IMR-90 (cell line): ENCODE results near the gene ERCC1. TPM values are rescaled to one million over a fixed set of nuclear protein-coding genes. Genes with fewer than 3 reads are reported as not detected.
A peak's percentile ranks its signal among the peaks of the same experiment; 100 is the strongest.

Source experiments
- ATAC-seq: fragments of 200-7000 bp; cut with Tn5 transposase; 2 replicates; pipeline ENCODE4 v1.9.1; 2020; ENCODE audit warnings: low read depth, mild to moderate bottlenecking, moderate library complexity
- BruUV-seq: library from RNA; stranded (reverse); fragments of 400-500 nt; replicated peaks from 2 replicates; lab custom pipeline; 2021; lab: Mats Ljungman, UMichigan
- CTCF ChIA-PET: fragments of 300-600 bp; formaldehyde crosslinking; extraction: SDS; loops from one replicate; lab custom pipeline; 2021; ENCODE audit warnings: antibody characterized with exemption; lab: Yijun Ruan, JAX
- POLR2A ChIA-PET: fragments of 300-600 bp; sonication (Branson Sonifier 250); formaldehyde crosslinking; loops from one replicate; lab custom pipeline; 2022; ENCODE audit warnings: antibody characterized with exemption; ENCODE audit not compliant: unreplicated experiment; lab: Charles Lee
- DNase-seq: peaks from one replicate; pipeline ENCODE4 v3.0.0; 2013
- H2AFZ ChIP-seq: replicated peaks from 2 replicates; pipeline ENCODE3; 2013; ENCODE audit warnings: low read length, mild to moderate bottlenecking; ENCODE audit not compliant: poor library complexity
- H2AK5ac ChIP-seq: 2 replicates; pipeline ENCODE4 v1.6.1; 2013; ENCODE audit warnings: low read depth, low read length, inconsistent platforms
- H2AK9ac ChIP-seq: replicated peaks from 2 replicates; pipeline ENCODE3; 2013; ENCODE audit warnings: mild to moderate bottlenecking, low read depth, low read length, moderate library complexity; ENCODE audit not compliant: poor library complexity
- H2BK120ac ChIP-seq: 2 replicates; pipeline ENCODE4 v1.6.1; 2013; ENCODE audit warnings: low read depth, low read length, inconsistent platforms
- H2BK15ac ChIP-seq: 3 replicates; pipeline ENCODE4 v1.6.1; 2013; ENCODE audit warnings: low read depth, low read length, inconsistent platforms
- H2BK20ac ChIP-seq: 2 replicates; pipeline ENCODE4 v1.6.1; 2013; ENCODE audit warnings: low read depth, mild to moderate bottlenecking, inconsistent platforms, low read length, moderate library complexity
- H2BK5ac ChIP-seq: 2 replicates; pipeline ENCODE4 v1.6.1; 2013; ENCODE audit warnings: mild to moderate bottlenecking, low read depth, low read length, inconsistent platforms; ENCODE audit not compliant: poor library complexity, severe bottlenecking
- H3K14ac ChIP-seq: replicated peaks from 2 replicates; pipeline ENCODE4 v1.6.1; 2013; ENCODE audit warnings: low read depth, low read length, inconsistent platforms
- H3K18ac ChIP-seq: 2 replicates; pipeline ENCODE4 v1.6.1; 2013; ENCODE audit warnings: low read depth, low read length, control low read depth
- H3K23ac ChIP-seq: 2 replicates; pipeline ENCODE4 v1.6.1; 2013; ENCODE audit warnings: low read depth, low read length, inconsistent platforms
- H3K27ac ChIP-seq: 2 replicates; pipeline ENCODE4 v1.5.1; 2013; ENCODE audit warnings: mild to moderate bottlenecking, control low read depth, low read length; ENCODE audit not compliant: insufficient read depth
- H3K27me3 ChIP-seq: 2 replicates; pipeline ENCODE4 v1.6.1; 2013; ENCODE audit warnings: low read length; ENCODE audit not compliant: control insufficient read depth, insufficient read depth
- H3K36me3 ChIP-seq: 2 replicates; pipeline ENCODE4 v1.6.1; 2013; ENCODE audit warnings: low read length, mixed read lengths; ENCODE audit not compliant: control insufficient read depth, insufficient read depth
- H3K4ac ChIP-seq: 2 replicates; pipeline ENCODE4 v1.6.1; 2013; ENCODE audit warnings: low read depth, low read length, inconsistent platforms
- H3K4me1 ChIP-seq: 2 replicates; pipeline ENCODE4 v1.6.1; 2013; ENCODE audit warnings: low read length, mixed read lengths; ENCODE audit not compliant: control insufficient read depth, insufficient read depth
- H3K4me2 ChIP-seq: 2 replicates; pipeline ENCODE4 v1.6.1; 2013; ENCODE audit warnings: low read depth, mild to moderate bottlenecking, control low read depth, low read length, moderate library complexity
- H3K4me3 ChIP-seq: 2 replicates; pipeline ENCODE4 v1.5.1; 2013; ENCODE audit warnings: low read depth, mild to moderate bottlenecking, control low read depth, low read length, moderate library complexity; ENCODE audit not compliant: insufficient read depth
- H3K56ac ChIP-seq: 2 replicates; pipeline ENCODE4 v1.6.1; 2013; ENCODE audit warnings: low read length, inconsistent platforms; ENCODE audit not compliant: insufficient read depth; ENCODE audit errors: extremely low read depth
- H3K79me1 ChIP-seq, 2 experiments: 2 replicates each; pipeline ENCODE4 v1.6.1; 2013; ENCODE audit warnings: low read length in 2 of 2, inconsistent platforms in 1 of 2, low read depth in 1 of 2
- H3K9ac ChIP-seq: 2 replicates; pipeline ENCODE4 v1.6.1; 2013; ENCODE audit warnings: low read depth, low read length, control low read depth
- H3K9me1 ChIP-seq: 2 replicates; pipeline ENCODE4 v1.6.1; 2013; ENCODE audit warnings: low read length, inconsistent platforms; ENCODE audit not compliant: insufficient read depth
- H3K9me3 ChIP-seq: 2 replicates; pipeline ENCODE4 v1.6.1; 2013; ENCODE audit warnings: low read length; ENCODE audit not compliant: control insufficient read depth, insufficient read depth
- H4K20me1 ChIP-seq: 2 replicates; pipeline ENCODE4 v1.6.1; 2013; ENCODE audit warnings: low read length, inconsistent platforms; ENCODE audit not compliant: insufficient read depth
- H4K5ac ChIP-seq: 2 replicates; pipeline ENCODE4 v1.6.1; 2013; ENCODE audit warnings: mild to moderate bottlenecking, low read depth, low read length, control low read depth
- H4K8ac ChIP-seq, 2 experiments: 2 replicates each; pipeline ENCODE4 v1.6.1; 2013; ENCODE audit warnings: low read depth in 2 of 2, low read length in 2 of 2, control low read depth in 1 of 2, inconsistent platforms in 1 of 2
- H4K91ac ChIP-seq: 2 replicates; pipeline ENCODE4 v1.6.1; 2013; ENCODE audit warnings: low read depth, low read length, inconsistent platforms; ENCODE audit not compliant: insufficient read depth
- BHLHE40 ChIP-seq: fragments of 150-350 bp; IDR thresholded peaks from 2 replicates; pipeline ENCODE4 v1.6.1; 2016; ENCODE audit warnings: mild to moderate bottlenecking, low read depth, low read length
- CEBPB ChIP-seq: IDR thresholded peaks from 2 replicates; pipeline ENCODE4 v1.6.1; 2012; ENCODE audit warnings: low read depth, low read length, improper control_type of control experiment
- CHD1 ChIP-seq: IDR thresholded peaks from 2 replicates; pipeline ENCODE4 v1.6.1; 2012; ENCODE audit warnings: low read depth, low read length, improper control_type of control experiment
- MAFK ChIP-seq: IDR thresholded peaks from 2 replicates; pipeline ENCODE4 v1.6.1; 2012; ENCODE audit warnings: low read depth, low read length, improper control_type of control experiment
- MAZ ChIP-seq: IDR thresholded peaks from 2 replicates; pipeline ENCODE4 v1.6.1; 2012; ENCODE audit warnings: low read depth, mild to moderate bottlenecking, low read length, improper control_type of control experiment, moderate library complexity, borderline replicate concordance
- MXI1 ChIP-seq: IDR thresholded peaks from 2 replicates; pipeline ENCODE4 v1.6.1; 2012; ENCODE audit warnings: low read depth, mild to moderate bottlenecking, low read length, moderate library complexity, borderline replicate concordance
- NFE2L2 ChIP-seq: fragments of 150-350 bp; IDR thresholded peaks from 2 replicates; pipeline ENCODE4 v1.6.1; 2016; ENCODE audit warnings: low read depth, mild to moderate bottlenecking, low read length
- RAD21 ChIP-seq: IDR thresholded peaks from 2 replicates; pipeline ENCODE4 v1.6.1; 2012; ENCODE audit warnings: low read length, improper control_type of control experiment
- RCOR1 ChIP-seq: IDR thresholded peaks from 2 replicates; pipeline ENCODE4 v1.6.1; 2012; ENCODE audit warnings: mild to moderate bottlenecking, low read length, improper control_type of control experiment; ENCODE audit not compliant: insufficient replicate concordance
- RFX5 ChIP-seq: IDR thresholded peaks from 2 replicates; pipeline ENCODE4 v1.8.0; 2012; ENCODE audit warnings: low read depth, mild to moderate bottlenecking, low read length, moderate library complexity
- SMC3 ChIP-seq: fragments of 150-350 bp; IDR thresholded peaks from 2 replicates; pipeline ENCODE4 v1.6.1; 2016; ENCODE audit warnings: low read depth, mild to moderate bottlenecking, antibody characterized with exemption, low read length, moderate library complexity
- WGBS, 2 experiments: methylation state at CpG; one replicate each; pipeline versions ENCODE4 v1.1.5 to v1.1.7; 2013; ENCODE audit warnings: missing lambda C conversion rate in 2 of 2; ENCODE audit not compliant: insufficient read length in 1 of 2; ENCODE audit errors: extremely low coverage in 2 of 2; 5-methylcytosine and 5-hydroxymethylcytosine counted together
- dilution Hi-C: fragments of 300-500 bp; cut with HindIII; formaldehyde crosslinking; loops from one replicate; pipeline ENCODE4 v1.14.3; 2018; ENCODE audit warnings: low sequenced_read_pairs; ENCODE audit not compliant: unreplicated experiment
- in situ Hi-C: fragments of 300-500 bp; cut with MboI; formaldehyde crosslinking; loops from 3 replicates; pipeline ENCODE4 v1.14.3; 2019; ENCODE audit warnings: low sequenced_read_pairs, inconsistent platforms, mixed read lengths
- intact Hi-C: fragments of 100-400 bp; cut with micrococcal nuclease; formaldehyde crosslinking; loops from 2 replicates; pipeline ENCODE4 v1.10.0; 2022
- polyA plus RNA-seq, 3 experiments: library from polyadenylated mRNA; depleted of rRNA; stranded (reverse); fragments of >200 nt; gene quantifications; 2 replicates each; pipeline ENCODE4 v1.2.3, GENCODE V29; 2012; ENCODE audit warnings: low replicate concordance in 1 of 3
- total RNA-seq: library from RNA; depleted of rRNA; stranded (reverse); fragments of >200 nt; gene quantifications from 2 replicates; pipeline ENCODE4 v1.2.3, GENCODE V29; 2012
- TF ChIP-seq, protein P1 (sequence below): fragments of 150-350 bp; IDR thresholded peaks from 2 replicates; pipeline ENCODE4 v1.6.1; 2017; ENCODE audit warnings: mild to moderate bottlenecking, antibody characterized with exemption, low read length, low read depth
- TF ChIP-seq, protein P2 (sequence below): fragments of 150-350 bp; IDR thresholded peaks from 2 replicates; pipeline ENCODE4 v1.6.1; 2016; ENCODE audit warnings: low read depth, mild to moderate bottlenecking, low read length, moderate library complexity, borderline replicate concordance

Gene ERCC1
- total and polyA plus RNA-seq, 2 of the 4 experiments (the other 2 are of a cell fraction): 84.2 to 132 TPM

DNA sequence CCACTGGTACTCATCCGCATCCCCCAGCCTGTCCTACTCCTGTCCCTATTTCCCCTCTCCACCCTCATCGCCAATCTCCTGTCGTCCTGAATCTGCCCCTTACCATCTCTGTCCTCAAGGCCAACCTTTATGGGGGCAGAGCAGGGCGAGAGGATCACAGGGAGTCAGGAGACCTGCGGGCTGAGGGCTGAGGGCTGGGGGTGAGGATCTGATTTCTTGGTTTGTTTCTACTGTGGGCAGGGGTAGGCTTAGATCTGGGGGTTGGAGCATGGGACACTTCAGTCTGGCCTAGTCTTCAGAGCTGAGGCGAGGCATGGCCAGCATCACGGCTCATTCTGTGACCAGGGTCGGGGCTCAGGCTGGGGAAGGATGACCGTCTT lies 16.5 kb upstream of the ERCC1 start:
- H3K4me1 ChIP-seq: peaks cover 17% of the 10 kb centered on the region
- H4K91ac ChIP-seq: peak overlapping the region; percentile 89
- H2BK15ac ChIP-seq: peak overlapping the region; percentile 88; the same call in 2 of the 3 replicates
- peak overlapping the region; percentile 81 for H4K5ac ChIP-seq
- peak overlapping the region; percentile 75 for H2AK9ac ChIP-seq
- ChIA-PET POLR2A (no interaction called here), CTCF (interaction anchor here (0.6 to 3.3 kb wide), 15 partner anchors 12 to 223 kb away, joined by 3 to 87 read pairs (median 7); partner anchors contain the start of gene FOSB)
- H3K27ac ChIP-seq: peak overlapping the region; percentile 62
- no TSS peak for BruUV-seq
- H3K4me2 ChIP-seq: peak overlapping the region; percentile 69
- TF ChIP-seq RFX5: no peak
- TF ChIP-seq SMC3: no peak
- TF ChIP-seq NFE2L2: no peak
- no peak for TF ChIP-seq MAFK
- no peak for TF ChIP-seq MXI1
- TF ChIP-seq RAD21: no peak
- TF ChIP-seq, protein P1, sequence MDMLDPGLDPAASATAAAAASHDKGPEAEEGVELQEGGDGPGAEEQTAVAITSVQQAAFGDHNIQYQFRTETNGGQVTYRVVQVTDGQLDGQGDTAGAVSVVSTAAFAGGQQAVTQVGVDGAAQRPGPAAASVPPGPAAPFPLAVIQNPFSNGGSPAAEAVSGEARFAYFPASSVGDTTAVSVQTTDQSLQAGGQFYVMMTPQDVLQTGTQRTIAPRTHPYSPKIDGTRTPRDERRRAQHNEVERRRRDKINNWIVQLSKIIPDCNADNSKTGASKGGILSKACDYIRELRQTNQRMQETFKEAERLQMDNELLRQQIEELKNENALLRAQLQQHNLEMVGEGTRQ: no peak
- no peak for TF ChIP-seq BHLHE40
- TF ChIP-seq CEBPB: no peak
- TF ChIP-seq RCOR1: no peak
- no peak for TF ChIP-seq MAZ
- TF ChIP-seq CHD1: no peak
- TF ChIP-seq, protein P2, sequence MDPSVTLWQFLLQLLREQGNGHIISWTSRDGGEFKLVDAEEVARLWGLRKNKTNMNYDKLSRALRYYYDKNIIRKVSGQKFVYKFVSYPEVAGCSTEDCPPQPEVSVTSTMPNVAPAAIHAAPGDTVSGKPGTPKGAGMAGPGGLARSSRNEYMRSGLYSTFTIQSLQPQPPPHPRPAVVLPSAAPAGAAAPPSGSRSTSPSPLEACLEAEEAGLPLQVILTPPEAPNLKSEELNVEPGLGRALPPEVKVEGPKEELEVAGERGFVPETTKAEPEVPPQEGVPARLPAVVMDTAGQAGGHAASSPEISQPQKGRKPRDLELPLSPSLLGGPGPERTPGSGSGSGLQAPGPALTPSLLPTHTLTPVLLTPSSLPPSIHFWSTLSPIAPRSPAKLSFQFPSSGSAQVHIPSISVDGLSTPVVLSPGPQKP: no peak
- no peak overlapping the region for H3K56ac ChIP-seq
- peak overlapping the region; percentile 56 for H3K18ac ChIP-seq
- no peaks in the 10 kb centered on the region for H3K36me3 ChIP-seq
- peak overlapping the region; percentile 99 for H2AK5ac ChIP-seq
- H3K9ac ChIP-seq: peak overlapping the region; percentile 46
- peak overlapping the region; percentile 94 for H3K4ac ChIP-seq
- dilution Hi-C loops (no loop called here), intact Hi-C loops (loop anchor here (1.0 kb wide), 1 partner anchor 27 kb away; the partner anchor contains the start of gene FOSB), in situ Hi-C loops (loop anchor here (5.0 kb wide), 1 partner anchor 37 kb away; no protein-coding TSS in a partner anchor)
- H3K79me1 ChIP-seq: peaks cover 0 to 25% of the 10 kb centered on the region in 2 experiments; a peak in 2 of 4 replicates
- H2BK120ac ChIP-seq: peak overlapping the region; percentile 89
- no peaks in the 10 kb centered on the region for H3K9me3 ChIP-seq
- H3K4me3 ChIP-seq: peak overlapping the region; percentile 64
- H4K20me1 ChIP-seq: no peaks in the 10 kb centered on the region
- peak overlapping the region; percentile 78 for H2BK5ac ChIP-seq
- H3K9me1 ChIP-seq: no peaks in the 10 kb centered on the region
- peak overlapping the region; percentile 87 for H2AFZ ChIP-seq
- no peak for ATAC-seq
- H3K23ac ChIP-seq: peak overlapping the region; percentile 79
- peak overlapping the region; percentile 48 to 97 for H4K8ac ChIP-seq
- H3K14ac ChIP-seq: peak overlapping the region; percentile 92
- peak overlapping the region; percentile 88; the same call in 1 of the 2 replicates for H2BK20ac ChIP-seq
- WGBS, 2 experiments: 97% methylated on average over 4 of the region's 9 CpGs; no CpG with 5 or more reads in 1 of the 2 experiments
- no peak for DNase-seq
- H3K27me3 ChIP-seq: no peaks in the 10 kb centered on the region
